Measurements from ENCODE around the gene RHBDD2. TPM values are rescaled to one million over a fixed set of nuclear protein-coding genes. Genes with fewer than 3 reads are reported as not detected.
"Not testable (repeated sequence)": the region's sequence is repeated elsewhere in the genome, so short reads cannot be mapped to it uniquely, and the experiment has no call there.

RHBDD2 gene
- total and polyA plus RNA-seq, 7 donors: 14.3 to 45.0 (median 28.2) TPM

DNA sequence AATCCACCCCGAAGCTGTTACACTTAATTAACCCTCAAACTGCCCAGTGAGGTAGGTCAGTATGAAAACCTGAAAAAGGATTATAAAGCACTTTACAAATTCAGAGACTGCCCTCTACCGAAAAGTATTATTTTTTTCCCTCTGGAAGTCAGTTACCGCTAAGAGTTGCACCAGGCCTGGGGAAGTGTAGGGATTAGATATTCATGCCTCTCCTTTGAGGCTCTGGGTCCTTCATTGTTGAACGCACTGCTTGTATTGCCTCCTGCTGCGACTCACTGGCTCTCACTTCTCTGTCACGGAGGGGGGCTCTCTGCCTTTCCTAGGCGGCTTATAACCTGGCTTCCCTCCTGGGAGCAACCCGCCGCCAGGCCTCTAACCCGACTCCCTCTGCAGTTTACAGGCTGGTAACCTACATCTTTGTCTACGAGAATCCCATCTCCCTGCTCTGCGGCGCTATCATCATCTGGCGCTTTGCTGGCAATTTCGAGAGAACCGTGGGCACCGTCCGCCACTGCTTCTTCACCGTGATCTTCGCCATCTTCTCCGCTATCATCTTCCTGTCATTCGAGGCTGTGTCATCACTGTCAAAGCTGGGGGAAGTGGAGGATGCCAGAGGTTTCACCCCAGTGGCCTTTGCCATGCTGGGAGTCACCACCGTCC lies 2.7 kb downstream of the RHBDD2 start:
- Histone ChIP-seq H3K9me3 (no peaks in the 10 kb centered on the region), H3K4me1 (peaks cover 0 to 23% (median 16%) of the 10 kb centered on the region in 4 donors), H3K27ac (no peak overlapping the region), H3K27me3 (no peaks in the 10 kb centered on the region), H3K4me3 (no peak overlapping the region), H3K36me3 (peaks cover 8 to 59% (median 41%) of the 10 kb centered on the region in 4 donors)
- intact Hi-C loops (cut with DNase I): no loop called here
- no peak for TF ChIP-seq POLR2AphosphoS5 (IDR thresholded peaks at IDR 0.05)
- no peak for TF ChIP-seq EP300 (IDR thresholded peaks at IDR 0.05)
- TF ChIP-seq POLR2A (IDR thresholded peaks at IDR 0.05): no peak
- TF ChIP-seq, protein P1, sequence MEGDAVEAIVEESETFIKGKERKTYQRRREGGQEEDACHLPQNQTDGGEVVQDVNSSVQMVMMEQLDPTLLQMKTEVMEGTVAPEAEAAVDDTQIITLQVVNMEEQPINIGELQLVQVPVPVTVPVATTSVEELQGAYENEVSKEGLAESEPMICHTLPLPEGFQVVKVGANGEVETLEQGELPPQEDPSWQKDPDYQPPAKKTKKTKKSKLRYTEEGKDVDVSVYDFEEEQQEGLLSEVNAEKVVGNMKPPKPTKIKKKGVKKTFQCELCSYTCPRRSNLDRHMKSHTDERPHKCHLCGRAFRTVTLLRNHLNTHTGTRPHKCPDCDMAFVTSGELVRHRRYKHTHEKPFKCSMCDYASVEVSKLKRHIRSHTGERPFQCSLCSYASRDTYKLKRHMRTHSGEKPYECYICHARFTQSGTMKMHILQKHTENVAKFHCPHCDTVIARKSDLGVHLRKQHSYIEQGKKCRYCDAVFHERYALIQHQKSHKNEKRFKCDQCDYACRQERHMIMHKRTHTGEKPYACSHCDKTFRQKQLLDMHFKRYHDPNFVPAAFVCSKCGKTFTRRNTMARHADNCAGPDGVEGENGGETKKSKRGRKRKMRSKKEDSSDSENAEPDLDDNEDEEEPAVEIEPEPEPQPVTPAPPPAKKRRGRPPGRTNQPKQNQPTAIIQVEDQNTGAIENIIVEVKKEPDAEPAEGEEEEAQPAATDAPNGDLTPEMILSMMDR (IDR thresholded peaks at IDR 0.05): no peak
- no peak for DNase-seq
- WGBS, 2 donors: 90 to 92% methylated on average over 23 of the region's 23 CpGs

DNA sequence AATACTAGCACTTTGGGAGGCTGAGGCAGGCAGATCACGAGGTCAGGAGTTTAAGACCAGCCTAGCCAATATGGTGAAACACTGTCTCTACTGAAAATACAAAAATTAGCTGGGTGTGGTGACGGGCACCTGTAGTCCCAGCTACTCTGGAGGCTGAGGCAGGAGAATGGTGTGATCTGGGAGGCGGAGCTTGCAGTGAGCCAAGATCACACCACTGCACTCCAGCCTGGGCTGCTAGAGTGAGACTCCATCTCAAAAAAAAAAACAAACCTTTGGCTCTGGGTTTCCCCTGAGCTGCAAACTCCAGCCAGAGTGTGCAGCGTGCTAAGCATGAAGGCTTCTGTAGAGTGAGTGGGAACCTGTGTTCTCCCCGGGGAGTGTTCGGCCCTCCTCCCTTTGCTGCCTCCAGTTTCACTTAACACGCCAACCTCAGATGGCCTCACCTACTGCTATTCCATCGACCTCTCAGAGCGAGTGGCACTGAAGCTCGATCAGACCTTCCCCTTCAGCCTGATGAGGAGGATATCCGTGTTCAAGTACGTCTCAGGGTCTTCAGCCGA lies 4.5 kb downstream of the RHBDD2 start:
- H3K27me3 ChIP-seq; DNase-seq; H3K4me3 ChIP-seq; H3K9me3 ChIP-seq; intact Hi-C loops (cut with DNase I); H3K27ac ChIP-seq: not testable (repeated sequence)
- WGBS, 2 donors: 91 to 94% methylated on average over 13 of the region's 13 CpGs
- H3K4me1 ChIP-seq: peaks cover 0 to 19% (median 13%) of the 10 kb centered on the region in 4 donors
- peaks cover 13 to 75% (median 46%) of the 10 kb centered on the region in 4 donors for H3K36me3 ChIP-seq

DNA sequence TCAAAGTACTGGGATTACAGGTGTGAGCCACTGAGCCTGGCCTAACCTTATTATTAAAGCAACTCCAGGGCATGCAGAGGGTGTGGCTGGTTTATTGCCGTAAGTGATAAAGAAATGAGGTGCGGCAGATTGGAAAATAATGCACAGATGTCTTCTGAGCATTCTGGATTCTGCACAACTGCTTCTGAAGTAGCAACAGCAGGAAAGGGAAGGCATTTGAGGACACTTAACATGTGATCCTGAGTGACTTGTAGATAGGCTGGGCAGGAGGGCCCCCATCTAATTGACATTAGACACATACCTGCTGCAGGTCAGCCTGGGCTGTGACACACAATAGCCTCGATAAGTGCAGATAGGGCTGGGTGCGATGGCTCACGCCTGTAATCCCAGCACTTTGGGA lies 5.6 kb downstream of the RHBDD2 start:
- peaks cover 13 to 78% (median 48%) of the 10 kb centered on the region in 4 donors for H3K36me3 ChIP-seq
- H3K4me3 ChIP-seq: no peak overlapping the region
- no peaks in the 10 kb centered on the region for H3K9me3 ChIP-seq
- no peaks in the 10 kb centered on the region for H3K27me3 ChIP-seq
- H3K4me1 ChIP-seq: peaks cover 0 to 16% (median 9%) of the 10 kb centered on the region in 4 donors
- WGBS, 2 donors: 25 to 77% methylated on average over 5 of the region's 5 CpGs
- intact Hi-C loops (cut with DNase I): no loop called here
- TF ChIP-seq POLR2A (IDR thresholded peaks at IDR 0.05): no peak
- TF ChIP-seq, protein P1 (IDR thresholded peaks at IDR 0.05): no peak
- TF ChIP-seq EP300 (IDR thresholded peaks at IDR 0.05): no peak
- TF ChIP-seq POLR2AphosphoS5 (IDR thresholded peaks at IDR 0.05): no peak
- no peak for DNase-seq
- no peak overlapping the region for H3K27ac ChIP-seq

DNA sequence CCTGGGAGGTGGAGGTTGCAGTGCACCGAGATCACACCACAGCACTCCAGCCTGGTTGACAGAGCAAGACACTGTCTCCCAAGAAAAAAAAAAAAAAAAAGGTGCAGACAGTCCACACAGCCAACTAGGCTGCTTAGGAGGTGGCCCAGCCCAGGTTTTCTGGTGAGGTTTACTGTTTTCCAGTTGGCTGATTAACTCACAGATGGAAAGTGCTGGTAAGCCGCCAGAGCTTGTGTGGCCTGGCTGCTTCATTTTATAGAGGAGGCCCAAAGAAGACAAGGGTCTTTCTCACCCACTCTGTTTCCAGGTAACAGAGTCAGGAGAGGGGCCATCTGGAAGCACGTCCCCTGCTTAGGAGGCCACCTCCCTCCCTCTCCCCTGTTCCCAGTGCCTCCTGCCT lies 6.2 kb downstream of the RHBDD2 start:
- Histone ChIP-seq H3K27me3 (no peaks in the 10 kb centered on the region), H3K36me3 (peaks cover 13 to 78% (median 48%) of the 10 kb centered on the region in 4 donors), H3K9me3 (no peaks in the 10 kb centered on the region), H3K4me3 (no peak overlapping the region), H3K4me1 (peaks cover 0 to 10% (median 3%) of the 10 kb centered on the region in 4 donors), H3K27ac (no peak overlapping the region)
- WGBS, 2 donors: 74 to 76% methylated on average over 3 of the region's 3 CpGs
- DNase-seq: no peak
- intact Hi-C loops (cut with DNase I): no loop called here
- TF ChIP-seq POLR2AphosphoS5 (IDR thresholded peaks at IDR 0.05) (no peak), POLR2A (IDR thresholded peaks at IDR 0.05) (no peak), EP300 (IDR thresholded peaks at IDR 0.05) (no peak)
- TF ChIP-seq, protein P1 (IDR thresholded peaks at IDR 0.05): no peak

DNA sequence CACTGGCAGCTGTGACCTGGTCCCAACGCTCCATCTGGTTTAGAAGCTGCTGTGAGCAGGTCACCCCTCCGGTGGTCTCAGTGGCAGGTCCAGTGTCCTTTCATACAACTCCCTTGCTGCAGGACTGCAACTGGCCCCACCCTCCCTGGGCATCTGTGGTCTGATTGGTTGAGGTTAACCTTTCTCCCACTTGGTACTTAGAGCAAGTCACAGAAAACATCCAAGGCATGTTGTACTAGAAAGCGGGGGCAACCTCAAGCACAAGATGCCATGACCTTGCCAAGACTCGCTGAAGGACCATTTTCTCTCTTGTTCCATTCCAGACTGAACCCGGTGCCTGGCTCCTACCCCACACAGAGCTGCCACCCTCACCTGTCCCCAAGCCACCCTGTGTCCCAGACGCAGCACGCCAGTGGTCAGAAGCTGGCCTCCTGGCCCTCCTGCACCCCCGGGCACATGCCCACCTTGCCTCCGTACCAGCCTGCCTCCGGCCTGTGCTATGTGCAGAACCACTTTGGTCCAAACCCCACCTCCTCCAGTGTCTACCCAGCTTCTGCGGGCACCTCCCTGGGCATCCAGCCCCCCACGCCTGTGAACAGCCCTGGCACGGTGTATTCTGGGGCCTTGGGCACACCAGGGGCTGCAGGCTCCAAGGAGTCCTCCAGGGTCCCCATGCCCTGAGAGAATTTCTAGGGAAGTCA lies 9.0 kb downstream of the RHBDD2 start:
- H3K27ac ChIP-seq: no peak overlapping the region
- H3K9me3 ChIP-seq: no peaks in the 10 kb centered on the region
- no peak for DNase-seq
- H3K4me3 ChIP-seq: no peak overlapping the region
- TF ChIP-seq, protein P1 (IDR thresholded peaks at IDR 0.05): no peak
- intact Hi-C loops (cut with DNase I): no loop called here
- WGBS, 2 donors: 97% methylated on average over 13 of the region's 13 CpGs
- peaks cover 7 to 56% (median 34%) of the 10 kb centered on the region in 4 donors for H3K36me3 ChIP-seq
- no peaks in the 10 kb centered on the region for H3K4me1 ChIP-seq
- H3K27me3 ChIP-seq: no peaks in the 10 kb centered on the region

Data from sigmoid colon (tissue), 7 donors.